ENCODE results near the gene CDH12. TPM values are rescaled to one million over a fixed set of nuclear protein-coding genes. Genes with fewer than 3 reads are reported as not detected.

CDH12 gene
- total RNA-seq, 1 donor from 2014 or later: not detected

DNA sequence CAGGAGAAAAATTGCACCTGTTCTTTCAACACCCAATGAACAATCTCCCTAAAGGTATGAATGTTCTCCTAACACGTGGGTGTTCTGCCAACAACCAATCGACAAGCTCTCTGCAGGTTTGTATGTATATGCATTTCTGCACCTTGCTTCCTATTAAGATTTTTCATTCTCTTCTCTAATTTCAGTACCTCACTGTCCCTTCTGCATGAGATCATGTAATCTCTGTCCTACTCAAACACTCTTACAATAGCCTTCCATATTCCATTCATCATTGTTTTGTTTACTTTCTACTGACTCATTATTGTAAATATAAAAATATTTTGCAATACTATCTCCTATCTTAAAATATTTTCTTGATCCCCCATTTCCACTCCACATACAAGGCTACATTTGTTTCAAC is 382.0 kb downstream of the CDH12 start:
- Mint-ChIP-seq H3K4me1 (ENCODE audit: low read depth, unreplicated experiment) (no peaks in the 10 kb centered on the region), H3K36me3 (ENCODE audit: low read depth, unreplicated experiment) (no peaks in the 10 kb centered on the region), H3K9me3 (ENCODE audit: unreplicated experiment) (peaks cover under 1% of the 10 kb centered on the region), H3K4me3 (ENCODE audit: unreplicated experiment) (no peak overlapping the region), H3K27ac (ENCODE audit: unreplicated experiment) (no peak overlapping the region), H3K27me3 (ENCODE audit: low read depth, unreplicated experiment) (no peaks in the 10 kb centered on the region)
- Histone ChIP-seq H2AFZ (ENCODE audit: low read depth, low read length) (no peak overlapping the region), H3K79me2 (ENCODE audit: insufficient read depth, low read length) (no peaks in the 10 kb centered on the region), H3K27ac (ENCODE audit: low read depth, low read length) (no peak overlapping the region), H3K27me3 (ENCODE audit: insufficient read depth, low read length) (no peaks in the 10 kb centered on the region), H4K20me1 (ENCODE audit: insufficient read depth, low read length) (no peaks in the 10 kb centered on the region), H3K36me3 (ENCODE audit: insufficient read depth, low read length) (no peaks in the 10 kb centered on the region), H3K4me3 (ENCODE audit: insufficient read depth, low read depth, low read length) (no peak overlapping the region), H3K4me1 (ENCODE audit: insufficient read depth, low read length) (no peaks in the 10 kb centered on the region), H3K9me3 (ENCODE audit: insufficient read depth, low read depth, low read length) (no peaks in the 10 kb centered on the region), H3K9ac (ENCODE audit: low read length) (no peak overlapping the region), H3K4me2 (ENCODE audit: low read length) (no peak overlapping the region)
- TF ChIP-seq, protein P1, sequence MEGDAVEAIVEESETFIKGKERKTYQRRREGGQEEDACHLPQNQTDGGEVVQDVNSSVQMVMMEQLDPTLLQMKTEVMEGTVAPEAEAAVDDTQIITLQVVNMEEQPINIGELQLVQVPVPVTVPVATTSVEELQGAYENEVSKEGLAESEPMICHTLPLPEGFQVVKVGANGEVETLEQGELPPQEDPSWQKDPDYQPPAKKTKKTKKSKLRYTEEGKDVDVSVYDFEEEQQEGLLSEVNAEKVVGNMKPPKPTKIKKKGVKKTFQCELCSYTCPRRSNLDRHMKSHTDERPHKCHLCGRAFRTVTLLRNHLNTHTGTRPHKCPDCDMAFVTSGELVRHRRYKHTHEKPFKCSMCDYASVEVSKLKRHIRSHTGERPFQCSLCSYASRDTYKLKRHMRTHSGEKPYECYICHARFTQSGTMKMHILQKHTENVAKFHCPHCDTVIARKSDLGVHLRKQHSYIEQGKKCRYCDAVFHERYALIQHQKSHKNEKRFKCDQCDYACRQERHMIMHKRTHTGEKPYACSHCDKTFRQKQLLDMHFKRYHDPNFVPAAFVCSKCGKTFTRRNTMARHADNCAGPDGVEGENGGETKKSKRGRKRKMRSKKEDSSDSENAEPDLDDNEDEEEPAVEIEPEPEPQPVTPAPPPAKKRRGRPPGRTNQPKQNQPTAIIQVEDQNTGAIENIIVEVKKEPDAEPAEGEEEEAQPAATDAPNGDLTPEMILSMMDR (IDR thresholded peaks at IDR 0.05; ENCODE audit: insufficient read depth, low read depth, low read length): no peak
- no peak for TF ChIP-seq EZH2 (IDR thresholded peaks at IDR 0.05; ENCODE audit: insufficient read depth, low read length)
- DNase-seq (ENCODE audit: low read depth) (no peak), FAIRE-seq (no peak)

DNA sequence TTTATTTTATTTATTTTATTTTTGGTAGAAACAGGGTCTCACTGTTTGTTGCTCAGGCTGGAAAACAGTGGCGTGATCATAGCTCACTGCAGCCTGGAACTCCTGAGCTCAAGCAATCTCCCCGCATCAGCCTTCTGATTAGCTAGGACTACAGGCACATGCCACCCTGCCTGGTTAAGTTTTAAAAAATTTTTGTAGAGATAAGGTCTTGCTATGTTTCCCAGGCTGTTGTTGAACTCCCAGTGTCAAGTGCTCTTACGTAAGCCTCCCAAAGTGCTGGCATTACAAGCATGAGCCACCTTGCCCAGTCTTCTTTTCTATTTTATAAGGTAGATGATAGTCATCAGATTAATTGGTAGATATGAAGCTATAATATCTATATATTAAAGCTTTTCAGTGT is 382.7 kb downstream of the CDH12 start:
- no peak overlapping the region for H3K4me2 ChIP-seq (ENCODE audit: low read length)
- Mint-ChIP-seq H3K4me3 (ENCODE audit: unreplicated experiment) (no peak overlapping the region), H3K27ac (ENCODE audit: unreplicated experiment) (no peak overlapping the region), H3K27me3 (ENCODE audit: low read depth, unreplicated experiment) (no peaks in the 10 kb centered on the region), H3K9me3 (ENCODE audit: unreplicated experiment) (peaks cover 2% of the 10 kb centered on the region), H3K36me3 (ENCODE audit: low read depth, unreplicated experiment) (no peaks in the 10 kb centered on the region), H3K4me1 (ENCODE audit: low read depth, unreplicated experiment) (no peaks in the 10 kb centered on the region)
- TF ChIP-seq, protein P1 (IDR thresholded peaks at IDR 0.05; ENCODE audit: insufficient read depth, low read depth, low read length): no peak
- TF ChIP-seq EZH2 (IDR thresholded peaks at IDR 0.05; ENCODE audit: insufficient read depth, low read length): no peak
- no peak overlapping the region for H2AFZ ChIP-seq (ENCODE audit: low read depth, low read length)
- no peak for DNase-seq (ENCODE audit: low read depth)
- no peaks in the 10 kb centered on the region for H3K9me3 ChIP-seq (ENCODE audit: insufficient read depth, low read depth, low read length)
- no peaks in the 10 kb centered on the region for H3K79me2 ChIP-seq (ENCODE audit: insufficient read depth, low read length)
- no peak overlapping the region for H3K9ac ChIP-seq (ENCODE audit: low read length)
- no peak overlapping the region for H3K4me3 ChIP-seq (ENCODE audit: insufficient read depth, low read depth, low read length)
- H3K27ac ChIP-seq (ENCODE audit: low read depth, low read length): no peak overlapping the region
- H3K4me1 ChIP-seq (ENCODE audit: insufficient read depth, low read length): no peaks in the 10 kb centered on the region
- no peak for FAIRE-seq
- H4K20me1 ChIP-seq (ENCODE audit: insufficient read depth, low read length): no peaks in the 10 kb centered on the region
- no peaks in the 10 kb centered on the region for H3K27me3 ChIP-seq (ENCODE audit: insufficient read depth, low read length)
- H3K36me3 ChIP-seq (ENCODE audit: insufficient read depth, low read length): no peaks in the 10 kb centered on the region

DNA sequence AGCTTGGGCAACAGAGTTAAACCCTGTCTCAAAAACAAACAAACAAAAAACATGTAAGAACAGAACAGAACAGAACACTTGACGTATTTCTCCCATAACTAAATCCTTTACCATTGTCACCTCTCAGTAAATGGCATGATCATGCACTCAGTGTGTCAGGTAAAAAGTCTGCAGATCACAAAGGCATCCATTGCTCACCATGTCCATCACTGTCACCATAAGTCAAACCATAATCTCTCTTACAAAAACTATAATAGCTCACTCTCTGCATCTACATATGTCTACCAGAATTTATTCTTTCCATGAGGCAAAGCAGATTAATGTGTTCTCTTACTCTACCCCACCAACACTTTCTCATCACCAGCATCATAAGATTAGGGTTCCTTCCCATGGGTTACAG is 387.5 kb downstream of the CDH12 start:
- TF ChIP-seq EZH2 (IDR thresholded peaks at IDR 0.05; ENCODE audit: insufficient read depth, low read length): no peak
- TF ChIP-seq, protein P1 (IDR thresholded peaks at IDR 0.05; ENCODE audit: insufficient read depth, low read depth, low read length): no peak
- DNase-seq (ENCODE audit: low read depth): no peak
- Histone ChIP-seq H3K9ac (ENCODE audit: low read length) (no peak overlapping the region), H3K9me3 (ENCODE audit: insufficient read depth, low read depth, low read length) (no peaks in the 10 kb centered on the region), H2AFZ (ENCODE audit: low read depth, low read length) (no peak overlapping the region), H4K20me1 (ENCODE audit: insufficient read depth, low read length) (no peaks in the 10 kb centered on the region), H3K4me1 (ENCODE audit: insufficient read depth, low read length) (no peaks in the 10 kb centered on the region), H3K4me3 (ENCODE audit: insufficient read depth, low read depth, low read length) (no peak overlapping the region), H3K79me2 (ENCODE audit: insufficient read depth, low read length) (no peaks in the 10 kb centered on the region), H3K27me3 (ENCODE audit: insufficient read depth, low read length) (no peaks in the 10 kb centered on the region), H3K27ac (ENCODE audit: low read depth, low read length) (no peak overlapping the region), H3K4me2 (ENCODE audit: low read length) (no peak overlapping the region), H3K36me3 (ENCODE audit: insufficient read depth, low read length) (no peaks in the 10 kb centered on the region)
- Mint-ChIP-seq H3K36me3 (ENCODE audit: low read depth, unreplicated experiment) (no peaks in the 10 kb centered on the region), H3K4me1 (ENCODE audit: low read depth, unreplicated experiment) (no peaks in the 10 kb centered on the region), H3K4me3 (ENCODE audit: unreplicated experiment) (no peak overlapping the region), H3K27me3 (ENCODE audit: low read depth, unreplicated experiment) (no peaks in the 10 kb centered on the region), H3K27ac (ENCODE audit: unreplicated experiment) (no peak overlapping the region), H3K9me3 (ENCODE audit: unreplicated experiment) (peaks cover 2% of the 10 kb centered on the region)
- no peak for FAIRE-seq
